CD4-positive, alpha-beta T cell treated with Interleukin-12 subunit alpha and Interleukin-12 subunit beta, for 1 hour (primary cell): Measurements from ENCODE around the gene GALT.
A peak's percentile ranks its signal among the peaks of the same experiment; 100 is the strongest.

ENCODE experiments used
- DNase-seq: peaks from one replicate; pipeline ENCODE4 v3.0.0-alpha.2; 2020

GALT gene

GRCh38 chr9:34652602-34653000 is 6.1 kb downstream of the GALT start:
- no peak for DNase-seq

- no peak for DNase-seq
Observed at GRCh38 chr9:34653151-34654072, 6.9 kb downstream of the GALT start.

- DNase-seq = no peak
Observed at GRCh38 chr9:34654323-34655051, 8.0 kb downstream of the GALT start.

GRCh38 chr9:34655394-34655793 is 8.9 kb downstream of the GALT start:
- no peak for DNase-seq

- DNase-seq = no peak
Observed at GRCh38 chr9:34656992-34657391, 10.5 kb downstream of the GALT start.

- DNase-seq = no peak
Observed at GRCh38 chr9:34658461-34658860, 12.0 kb downstream of the GALT start.

GRCh38 chr9:34659592-34660253 is 13.2 kb downstream of the GALT start:
- DNase-seq = no peak

- peak; percentile 31 for DNase-seq
Observed at GRCh38 chr9:34662526-34663302, 16.2 kb downstream of the GALT start, which contains the start of gene CCL27. CCL27 (minus strand) TSS chr9:34662657; CDS start chr9:34662633, 24 bp downstream.

- peak; percentile 81 for DNase-seq
Observed at GRCh38 chr9:34663303-34663605, 16.8 kb downstream of the GALT start.

- peak; percentile 83 for DNase-seq
Observed at GRCh38 chr9:34664281-34665066, 18.0 kb downstream of the GALT start.

- no peak for DNase-seq
Observed at GRCh38 chr9:34665067-34665380, 18.5 kb downstream of the GALT start.

GRCh38 chr9:34665381-34666250 is 19.1 kb downstream of the GALT start:
- DNase-seq = peak; percentile 94

- no peak for DNase-seq
Observed at GRCh38 chr9:34669809-34670562, 23.5 kb downstream of the GALT start.

GRCh38 chr9:34671307-34671706 is 24.8 kb downstream of the GALT start:
- no peak for DNase-seq

- no peak for DNase-seq
Observed at GRCh38 chr9:34674440-34674839, 28.0 kb downstream of the GALT start.

- DNase-seq = peak; percentile 59
Observed at GRCh38 chr9:34675048-34675714, 28.7 kb downstream of the GALT start.

- no peak for DNase-seq
Observed at GRCh38 chr9:34675869-34676268, 29.4 kb downstream of the GALT start.

- no peak for DNase-seq
Observed at GRCh38 chr9:34684145-34684544, 37.7 kb downstream of the GALT start.

- no peak for DNase-seq
Observed at GRCh38 chr9:34684816-34685215, 38.3 kb downstream of the GALT start.

GRCh38 chr9:34685591-34685990 is 39.1 kb downstream of the GALT start:
- DNase-seq = no peak
